B cell (primary cell): Measurements from ENCODE around the gene CDC42. TPM values are rescaled to one million over a fixed set of nuclear protein-coding genes. Genes with fewer than 3 reads are reported as not detected.

Experiments
- ATAC-seq: fragments of 200-7000 bp; cut with Tn5 transposase; one replicate; pipeline ENCODE4 v1.10.0; 2021; ENCODE audit warnings: low read depth, mild to moderate bottlenecking, moderate number of reproducible peaks, moderate library complexity
- CTCF ChIA-PET: fragments of 350-600 bp; sonication (Branson Sonifier 250); formaldehyde crosslinking; loops from one replicate; lab custom pipeline; 2021; ENCODE audit warnings: antibody characterized with exemption, inconsistent platforms; lab: Charles Lee
- POLR2A ChIA-PET: fragments of 350-600 bp; sonication (Branson Sonifier 250); formaldehyde crosslinking; loops from one replicate; lab custom pipeline; 2021; ENCODE audit warnings: antibody characterized with exemption; lab: Charles Lee
- DNase-seq: peaks from one replicate; pipeline ENCODE4 v3.0.0; 2013
- H2AFZ ChIP-seq: 2 replicates; pipeline ENCODE4 v1.6.1; 2012; ENCODE audit warnings: mild to moderate bottlenecking, low read depth, low read length; ENCODE audit not compliant: insufficient read depth, poor library complexity, severe bottlenecking
- H3K27ac ChIP-seq, 2 donors: 1 replicate in 1 of 2; 2 replicates in 1 of 2; pipeline ENCODE4 v1.5.1; 2012 to 2013; ENCODE audit warnings: low read length in 2 of 2, mild to moderate bottlenecking in 2 of 2, moderate library complexity in 1 of 2
- H3K27me3 ChIP-seq, 4 experiments: fragments of 200-600 bp in 1 of 4; sonication (generic) in 1 of 4; replicated peaks in 1 of 4; 1 replicate in 2 of 4; 2 replicates in 2 of 4; pipeline versions ENCODE4 v1.6.1 to v1.7.0; 2013 to 2016; ENCODE audit warnings: low read length in 3 of 4, mild to moderate bottlenecking in 2 of 4, mixed read lengths in 1 of 4, moderate library complexity in 1 of 4; ENCODE audit not compliant: insufficient read depth in 4 of 4, control insufficient read depth in 3 of 4; ENCODE audit errors: control extremely low read depth in 1 of 4
- H3K36me3 ChIP-seq, 2 experiments: replicated peaks in 1 of 2; 1 replicate in 1 of 2; 2 replicates in 1 of 2; pipeline versions ENCODE4 v1.6.1 to v1.7.1; 2013; ENCODE audit warnings: low read length in 1 of 2; ENCODE audit not compliant: insufficient read depth in 2 of 2, control insufficient read depth in 1 of 2; ENCODE audit errors: control extremely low read depth in 1 of 2, extremely low read depth in 1 of 2
- H3K4me1 ChIP-seq, 2 donors: fragments of 200-600 bp in 1 of 2; sonication (generic) in 1 of 2; 1 replicate in 1 of 2; 2 replicates in 1 of 2; pipeline versions ENCODE4 v1.5.1 to v1.6.1; 2013 to 2017; ENCODE audit warnings: low read length in 2 of 2; ENCODE audit not compliant: control insufficient read depth in 2 of 2, insufficient read depth in 2 of 2
- H3K4me2 ChIP-seq: replicated peaks from 2 replicates; pipeline ENCODE3; 2012; ENCODE audit warnings: mild to moderate bottlenecking, low read depth, low read length; ENCODE audit not compliant: poor library complexity, severe bottlenecking
- H3K4me3 ChIP-seq, 5 experiments: fragments of 200-600 bp in 1 of 5; sonication (generic) in 1 of 5; 1 replicate in 3 of 5; 2 replicates in 2 of 5; pipeline versions ENCODE4 v1.5.1 to v1.7.0; 2011 to 2016; ENCODE audit warnings: low read length in 4 of 5, mild to moderate bottlenecking in 4 of 5, low read depth in 2 of 5, control low read depth in 1 of 5, moderate library complexity in 1 of 5; ENCODE audit not compliant: insufficient read depth in 1 of 5; ENCODE audit errors: control extremely low read depth in 1 of 5, extremely low read depth in 1 of 5
- H3K79me2 ChIP-seq: fragments of 200-600 bp; sonication (generic); one replicate; pipeline ENCODE4 v1.6.0; 2016; ENCODE audit warnings: low read length; ENCODE audit not compliant: control insufficient read depth, insufficient read depth
- H3K9ac ChIP-seq: fragments of 200-600 bp; sonication (generic); 2 replicates; pipeline ENCODE4 v1.6.1; 2017; ENCODE audit warnings: mild to moderate bottlenecking, low read length, moderate library complexity
- H3K9me3 ChIP-seq, 3 donors: one replicate each; pipeline versions ENCODE4 v1.6.1 to v1.7.1; 2013; ENCODE audit warnings: low read length in 2 of 3; ENCODE audit not compliant: control insufficient read depth in 2 of 3, insufficient read depth in 1 of 3; ENCODE audit errors: control extremely low read depth in 1 of 3
- H4K20me1 ChIP-seq: 2 replicates; pipeline ENCODE4 v1.6.0; 2012; ENCODE audit warnings: mild to moderate bottlenecking, low read length; ENCODE audit not compliant: insufficient read depth, control insufficient read depth, poor library complexity, severe bottlenecking
- H3K27ac Mint-ChIP-seq: one replicate; pipeline ENCODE4 v1.8.0; 2021; ENCODE audit warnings: mixed read lengths
- H3K27me3 Mint-ChIP-seq: one replicate; pipeline ENCODE4 v1.8.0; 2021; ENCODE audit warnings: mixed read lengths
- H3K4me1 Mint-ChIP-seq: one replicate; pipeline ENCODE4 v1.8.0; 2021; ENCODE audit warnings: mixed read lengths
- H3K4me3 Mint-ChIP-seq: one replicate; pipeline ENCODE4 v1.8.0; 2021; ENCODE audit warnings: mixed read lengths
- H3K9me3 Mint-ChIP-seq: one replicate; pipeline ENCODE4 v1.8.0; 2022; ENCODE audit warnings: mixed read lengths; ENCODE audit not compliant: insufficient read depth
- EZH2 ChIP-seq: IDR thresholded peaks from 2 replicates; pipeline ENCODE4 v1.6.1; 2012; ENCODE audit warnings: borderline replicate concordance, low read depth, mild to moderate bottlenecking, moderate library complexity, low read length; ENCODE audit not compliant: insufficient read depth, poor library complexity, severe bottlenecking
- WGBS: methylation state at CpG from one replicate; pipeline ENCODE4 v1.1.5; 2013; ENCODE audit warnings: missing lambda C conversion rate; ENCODE audit not compliant: insufficient coverage; 5-methylcytosine and 5-hydroxymethylcytosine counted together
- intact Hi-C: fragments of 100-400 bp; cut with micrococcal nuclease; formaldehyde crosslinking; loops from one replicate; pipeline ENCODE4 v1.10.0; 2022
- polyA plus RNA-seq: library from polyadenylated mRNA; depleted of rRNA; stranded (reverse); fragments of >200 nt; gene quantifications from 2 replicates; pipeline ENCODE4 v1.2.3, GENCODE V29; 2012
- total RNA-seq, 2 donors: library from RNA; stranded (reverse); fragments of 120-200 nt in 1 of 2; gene quantifications; 1 replicate in 1 of 2; 2 replicates in 1 of 2; pipeline versions ENCODE4 v1.2.3 to v1.2.4, GENCODE V29; 2013 to 2022
- TF ChIP-seq, protein P1 (sequence below): fragments of 200-600 bp; IDR thresholded peaks from one replicate; pipeline ENCODE4 v1.8.0; 2022; ENCODE audit warnings: antibody characterized with exemption, mild to moderate bottlenecking

Gene CDC42
- total and polyA plus RNA-seq, 2 donors (not counting 1 experiment from before 2014, with no cell fraction given): 111 to 202 TPM

DNA sequence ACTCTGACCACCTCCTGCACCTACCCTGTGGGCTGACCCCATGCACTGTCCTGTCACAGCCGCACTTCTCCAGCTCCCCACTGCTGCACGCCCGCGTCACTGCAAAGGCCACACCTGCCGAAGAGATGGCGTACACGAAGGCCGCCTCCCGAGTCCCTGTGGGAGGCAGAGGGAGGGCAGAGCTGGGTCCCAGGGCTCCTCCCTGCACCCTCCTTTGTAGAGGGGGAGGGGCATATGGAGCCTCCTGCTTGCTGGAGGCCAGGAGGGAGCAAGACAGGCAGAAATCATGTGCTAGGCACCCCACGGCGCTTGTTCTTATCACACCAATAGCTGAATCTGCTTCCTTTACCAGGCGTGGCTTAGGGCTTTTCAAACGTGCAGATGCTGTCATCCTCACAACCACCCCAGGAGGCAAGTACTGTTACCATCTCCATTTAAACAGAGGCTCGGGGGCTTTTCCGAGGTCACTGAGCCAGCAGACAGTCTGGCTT lies 69.0 kb downstream of the CDC42 start:
- no peaks in the 10 kb centered on the region for H3K9me3 ChIP-seq
- Mint-ChIP-seq H3K4me1 (peaks cover 40% of the 10 kb centered on the region), H3K9me3 (no peaks in the 10 kb centered on the region), H3K4me3 (no peak overlapping the region), H3K27ac (no peak overlapping the region), H3K27me3 (no peaks in the 10 kb centered on the region)
- H3K4me2 ChIP-seq: no peak overlapping the region
- intact Hi-C loops: no loop called here
- ChIA-PET CTCF (interaction anchor here (1.4 to 1.8 kb wide), 2 partner anchors 9 to 11 kb away, joined by 5 to 6 read pairs; no protein-coding TSS in a partner anchor), POLR2A (no interaction called here)
- H2AFZ ChIP-seq: no peak overlapping the region
- DNase-seq (no peak), ATAC-seq (no peak)
- 89% methylated on average over 14 of the region's 15 CpGs for WGBS
- no peak overlapping the region for H3K4me3 ChIP-seq
- peaks cover 5% of the 10 kb centered on the region for H3K79me2 ChIP-seq
- H3K27ac ChIP-seq: no peak overlapping the region
- peaks cover 0 to 11% of the 10 kb centered on the region in 2 experiments for H3K36me3 ChIP-seq
- TF ChIP-seq EZH2: no peak
- TF ChIP-seq, protein P1, sequence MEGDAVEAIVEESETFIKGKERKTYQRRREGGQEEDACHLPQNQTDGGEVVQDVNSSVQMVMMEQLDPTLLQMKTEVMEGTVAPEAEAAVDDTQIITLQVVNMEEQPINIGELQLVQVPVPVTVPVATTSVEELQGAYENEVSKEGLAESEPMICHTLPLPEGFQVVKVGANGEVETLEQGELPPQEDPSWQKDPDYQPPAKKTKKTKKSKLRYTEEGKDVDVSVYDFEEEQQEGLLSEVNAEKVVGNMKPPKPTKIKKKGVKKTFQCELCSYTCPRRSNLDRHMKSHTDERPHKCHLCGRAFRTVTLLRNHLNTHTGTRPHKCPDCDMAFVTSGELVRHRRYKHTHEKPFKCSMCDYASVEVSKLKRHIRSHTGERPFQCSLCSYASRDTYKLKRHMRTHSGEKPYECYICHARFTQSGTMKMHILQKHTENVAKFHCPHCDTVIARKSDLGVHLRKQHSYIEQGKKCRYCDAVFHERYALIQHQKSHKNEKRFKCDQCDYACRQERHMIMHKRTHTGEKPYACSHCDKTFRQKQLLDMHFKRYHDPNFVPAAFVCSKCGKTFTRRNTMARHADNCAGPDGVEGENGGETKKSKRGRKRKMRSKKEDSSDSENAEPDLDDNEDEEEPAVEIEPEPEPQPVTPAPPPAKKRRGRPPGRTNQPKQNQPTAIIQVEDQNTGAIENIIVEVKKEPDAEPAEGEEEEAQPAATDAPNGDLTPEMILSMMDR: no peak
- H3K27me3 ChIP-seq: no peaks in the 10 kb centered on the region
- H3K4me1 ChIP-seq: peaks cover 31 to 41% of the 10 kb centered on the region in 2 donors
- peaks cover 36% of the 10 kb centered on the region for H4K20me1 ChIP-seq
- H3K9ac ChIP-seq: no peak overlapping the region

DNA sequence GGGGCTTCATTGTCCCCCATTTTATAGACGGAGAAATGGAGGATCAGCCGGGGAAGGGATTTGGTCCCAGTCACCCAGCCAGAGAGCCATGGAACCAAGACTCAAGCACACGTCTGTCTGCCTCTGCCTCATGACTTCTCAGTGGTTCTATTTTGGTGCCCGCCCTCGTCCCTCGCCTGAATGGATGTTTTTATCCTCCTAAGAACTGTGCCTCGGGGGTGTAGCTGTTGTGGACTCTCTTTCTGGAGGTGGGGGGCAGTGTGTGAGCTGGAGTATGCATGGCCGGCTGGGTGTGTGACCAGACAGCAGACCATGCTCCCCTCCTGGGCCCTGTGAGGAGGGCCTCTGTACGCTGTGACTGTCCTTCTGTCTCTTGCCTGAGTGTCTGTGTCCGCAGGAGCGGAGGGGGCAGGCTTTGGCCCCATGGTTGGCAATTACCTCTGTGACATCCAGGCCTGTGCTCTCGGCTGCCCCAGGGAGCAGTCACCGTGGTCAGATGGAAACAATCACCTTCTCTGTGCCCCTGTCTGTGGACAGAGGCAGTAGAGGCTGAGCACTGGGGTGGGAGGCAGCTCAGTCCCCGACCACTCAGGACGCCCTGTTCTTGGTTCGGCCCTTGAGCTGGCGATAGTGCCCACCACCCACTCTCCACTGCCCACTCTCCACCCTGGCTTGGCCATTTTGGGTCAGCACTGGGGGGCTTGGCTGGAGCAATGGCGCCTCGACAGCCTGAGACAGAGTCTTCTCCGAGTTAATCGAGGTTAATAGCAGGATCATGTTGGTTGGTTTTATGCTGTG lies 70.0 kb downstream of the CDC42 start:
- Mint-ChIP-seq H3K4me3 (no peak overlapping the region), H3K4me1 (peaks cover 30% of the 10 kb centered on the region), H3K9me3 (no peaks in the 10 kb centered on the region), H3K27me3 (no peaks in the 10 kb centered on the region), H3K27ac (no peak overlapping the region)
- WGBS: 95% methylated on average over 16 of the region's 21 CpGs
- Histone ChIP-seq H4K20me1 (peaks cover 33% of the 10 kb centered on the region), H3K27ac (no peak overlapping the region), H3K36me3 (peaks cover 0 to 11% of the 10 kb centered on the region in 2 experiments), H3K27me3 (no peaks in the 10 kb centered on the region), H3K4me1 (peaks cover 23 to 31% of the 10 kb centered on the region in 2 donors), H3K9ac (no peak overlapping the region), H3K79me2 (peaks cover 5% of the 10 kb centered on the region), H2AFZ (no peak overlapping the region), H3K4me3 (no peak overlapping the region), H3K9me3 (no peaks in the 10 kb centered on the region), H3K4me2 (no peak overlapping the region)
- intact Hi-C loops: no loop called here
- ChIA-PET POLR2A (no interaction called here), CTCF (interaction anchor here (1.4 to 1.8 kb wide), 2 partner anchors 8 to 12 kb away, joined by 5 to 6 read pairs; no protein-coding TSS in a partner anchor)
- ATAC-seq (no peak), DNase-seq (no peak)
- no peak for TF ChIP-seq EZH2
- TF ChIP-seq, protein P1: no peak
